NCI-H2227 (cell line): ENCODE results near the gene PRICKLE3.
"Not testable (repeated sequence)": the region's sequence is repeated elsewhere in the genome, so short reads cannot be mapped to it uniquely, and the experiment has no call there.

ENCODE experiments used
- DNase-seq: peaks from one replicate; lab custom pipeline; 2025; ENCODE audit not compliant: unreplicated experiment; lab: John Stamatoyannopoulos, UW

PRICKLE3 gene

DNA sequence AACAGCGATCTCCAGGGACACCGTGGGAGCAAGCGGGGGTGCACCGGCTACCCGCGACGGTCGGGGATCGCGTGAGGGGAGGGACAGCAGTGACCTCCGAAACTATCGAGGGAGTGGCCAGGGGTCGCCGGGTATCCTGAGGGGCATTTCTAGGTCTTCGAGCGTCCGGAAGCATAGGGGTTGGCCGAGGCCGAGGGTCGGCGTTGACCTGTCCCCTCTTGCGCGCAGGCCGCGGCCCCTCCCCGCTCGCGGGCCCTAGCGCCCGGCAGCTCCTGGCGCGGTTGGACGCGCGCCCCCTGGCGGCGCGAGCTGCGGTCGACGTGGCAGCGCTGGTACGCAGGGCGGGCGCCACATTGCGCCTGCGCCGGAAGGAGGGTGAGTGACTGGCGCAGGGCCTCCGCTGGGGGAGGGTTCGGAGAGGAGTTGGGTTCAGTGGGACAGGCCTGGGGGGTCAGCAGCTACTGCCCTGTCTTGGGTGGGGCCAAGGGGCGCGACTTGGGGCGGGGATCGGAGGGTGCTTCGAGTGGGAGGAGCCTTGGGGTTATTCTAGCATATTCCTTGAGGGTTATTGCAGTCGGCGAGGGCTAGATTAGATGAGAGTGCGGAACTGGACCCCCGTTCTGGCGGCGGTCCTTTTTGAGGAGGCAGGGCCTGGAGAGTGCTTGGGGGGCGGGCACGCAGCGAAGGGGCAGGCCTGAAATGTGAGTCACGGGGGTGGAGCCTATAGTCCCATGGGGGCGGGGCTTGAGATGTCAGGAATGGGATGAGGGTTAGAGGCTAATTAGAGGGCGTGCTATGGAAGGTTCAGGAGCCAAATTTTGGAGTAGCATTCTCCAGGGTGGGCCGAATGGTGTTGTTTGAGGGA is 22.4 kb downstream of the PRICKLE3 start:
- DNase-seq = peak; percentile 95

GRCh38 chrX:49162620-49163019 is 23.6 kb downstream of the PRICKLE3 start, which contains the start of gene MAGIX:
TSS of gene MAGIX (plus strand) at chrX:49162758. CDS start at chrX:49162890, 132 bp downstream.
- DNase-seq = no peak

DNA sequence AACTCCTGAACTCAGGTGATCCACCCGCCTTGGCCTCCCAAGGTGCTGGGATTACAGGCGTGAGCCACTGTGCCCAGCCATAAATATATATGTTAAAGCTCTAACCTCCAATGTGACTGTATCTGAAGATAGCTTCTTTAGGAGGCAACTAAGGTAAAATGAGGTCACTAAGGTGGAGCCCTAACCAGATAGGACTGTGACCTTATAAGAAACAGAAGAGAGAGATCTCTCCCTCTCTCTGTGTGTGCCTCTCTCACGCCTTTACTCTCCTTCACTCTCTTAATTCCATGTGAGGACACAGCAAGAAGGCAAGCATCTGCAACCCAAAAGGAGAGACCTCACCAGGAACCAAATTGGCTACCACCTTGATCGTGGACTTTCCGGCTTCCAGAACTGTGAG is 24.5 kb downstream of the PRICKLE3 start:
- DNase-seq = no peak

- no peak for DNase-seq
These were observed 25.3 kb downstream of the PRICKLE3 start for GRCh38 chrX:49160908-49161307.

- DNase-seq = no peak
These were observed 29.0 kb downstream of the PRICKLE3 start for GRCh38 chrX:49157194-49157593.

DNA sequence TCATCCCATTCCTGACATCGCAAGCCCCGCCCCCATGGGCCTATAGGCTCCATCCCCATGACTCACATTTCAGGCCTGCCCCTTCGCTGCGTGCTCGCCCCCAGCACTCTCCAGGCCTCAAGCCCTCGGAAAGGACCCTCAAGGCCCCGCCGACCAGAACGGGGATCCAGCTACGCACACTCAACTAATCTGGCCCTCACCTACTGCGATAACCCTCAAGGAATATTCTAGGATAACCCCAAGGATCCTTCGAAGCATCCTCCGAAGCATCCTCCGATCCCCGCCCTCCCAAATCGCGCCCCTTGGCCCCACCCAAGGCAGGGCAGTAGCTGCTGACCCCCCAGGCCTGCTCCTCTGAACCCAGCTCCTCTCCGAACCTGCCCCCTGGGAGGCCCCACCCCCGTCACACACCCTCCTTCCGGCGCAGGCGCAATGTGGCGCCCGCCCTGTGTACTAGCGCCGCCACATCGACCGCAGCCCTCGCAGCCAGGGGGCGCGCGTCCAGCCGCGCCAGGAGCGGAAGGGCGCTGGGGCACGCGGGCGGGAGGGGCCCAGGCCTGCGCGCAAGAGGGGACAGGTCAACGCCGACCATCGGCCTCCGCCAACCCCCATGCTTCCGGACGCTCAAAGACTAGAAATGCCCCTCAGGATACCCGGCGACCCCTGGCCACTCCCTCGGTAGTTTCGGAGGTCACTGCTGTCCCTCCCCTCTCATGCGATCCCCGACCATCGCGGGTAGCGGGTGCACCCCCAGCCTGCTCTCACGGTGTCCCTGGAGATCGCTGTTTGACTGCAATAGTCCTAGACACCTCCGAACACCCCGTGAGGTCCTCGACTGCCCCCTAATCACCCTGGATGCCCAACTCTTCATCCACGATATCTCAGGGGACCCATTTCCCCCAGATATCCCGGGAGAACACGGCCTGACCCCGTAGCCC is 30.0 kb downstream of the PRICKLE3 start:
- DNase-seq = peak; percentile 96

GRCh38 chrX:49155243-49155899 is 30.8 kb downstream of the PRICKLE3 start:
- peak; percentile 88 for DNase-seq

DNA sequence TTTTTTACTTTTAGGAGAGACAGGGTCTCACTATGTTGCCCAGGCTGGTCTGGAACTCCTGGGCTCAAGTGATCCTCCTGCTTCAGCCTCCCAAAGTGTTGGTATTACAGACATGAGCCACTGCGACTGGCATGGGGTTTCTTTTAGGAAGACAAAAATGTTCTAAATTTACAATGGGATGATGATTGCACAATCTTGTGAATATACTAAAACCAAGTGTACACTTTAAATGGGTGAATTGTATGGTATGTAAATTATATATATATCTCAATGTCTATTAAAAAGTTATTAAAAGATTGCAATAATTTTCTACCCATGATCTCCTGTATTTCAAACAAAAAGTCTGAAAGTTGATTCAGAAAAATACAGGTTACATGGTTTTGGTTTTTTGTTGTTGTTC is 32.7 kb downstream of the PRICKLE3 start:
- DNase-seq = no peak

DNA sequence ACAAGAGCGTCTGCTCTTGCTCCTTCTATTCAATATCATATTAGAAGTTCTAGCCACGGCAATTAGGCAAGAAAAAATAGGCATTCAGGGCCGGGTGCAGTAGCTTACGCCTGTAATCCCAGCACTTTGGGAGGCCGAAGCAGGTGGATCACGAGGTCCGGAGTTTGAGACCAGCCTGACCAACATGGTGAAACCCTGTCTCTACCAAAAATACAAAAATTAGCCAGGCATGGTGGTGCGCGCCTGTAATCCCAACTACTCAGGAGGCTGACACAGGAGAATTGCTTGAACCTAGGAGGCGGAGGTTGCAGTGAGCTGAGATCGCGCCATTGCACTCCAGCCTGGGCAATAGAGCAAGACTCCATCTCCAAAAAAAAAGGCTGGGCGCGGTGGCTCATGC is 36.9 kb downstream of the PRICKLE3 start:
- not testable (repeated sequence) for DNase-seq

GRCh38 chrX:49148390-49149100 is 37.6 kb downstream of the PRICKLE3 start:
- not testable (repeated sequence) for DNase-seq

- no peak for DNase-seq
These were observed 38.2 kb downstream of the PRICKLE3 start for GRCh38 chrX:49147936-49148335.

- no peak for DNase-seq
These were observed 38.9 kb downstream of the PRICKLE3 start for GRCh38 chrX:49147282-49147681.

GRCh38 chrX:49143154-49143553 is 43.0 kb downstream of the PRICKLE3 start:
- not testable (repeated sequence) for DNase-seq

DNA sequence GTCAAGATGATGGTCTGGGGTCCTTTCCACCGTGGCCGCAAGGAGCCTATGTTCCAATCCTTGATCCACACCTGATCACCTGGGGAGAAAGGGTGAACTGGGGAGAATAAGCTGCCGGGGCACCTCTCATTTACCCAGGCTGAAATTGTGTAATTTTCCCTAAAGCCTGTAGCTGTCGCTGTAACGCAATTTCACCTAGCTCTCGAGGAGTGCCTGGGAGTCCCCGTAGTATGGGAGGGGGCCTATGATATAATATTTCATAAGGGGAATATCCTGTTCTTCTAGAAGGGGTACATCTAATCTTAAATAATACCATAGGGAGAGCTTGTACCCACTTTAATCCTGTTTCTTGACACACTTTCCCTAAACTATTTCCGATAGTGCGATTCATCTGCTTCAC is 43.9 kb downstream of the PRICKLE3 start:
- DNase-seq = not testable (repeated sequence)

GRCh38 chrX:49139713-49140112 is 46.5 kb downstream of the PRICKLE3 start:
- no peak for DNase-seq

DNA sequence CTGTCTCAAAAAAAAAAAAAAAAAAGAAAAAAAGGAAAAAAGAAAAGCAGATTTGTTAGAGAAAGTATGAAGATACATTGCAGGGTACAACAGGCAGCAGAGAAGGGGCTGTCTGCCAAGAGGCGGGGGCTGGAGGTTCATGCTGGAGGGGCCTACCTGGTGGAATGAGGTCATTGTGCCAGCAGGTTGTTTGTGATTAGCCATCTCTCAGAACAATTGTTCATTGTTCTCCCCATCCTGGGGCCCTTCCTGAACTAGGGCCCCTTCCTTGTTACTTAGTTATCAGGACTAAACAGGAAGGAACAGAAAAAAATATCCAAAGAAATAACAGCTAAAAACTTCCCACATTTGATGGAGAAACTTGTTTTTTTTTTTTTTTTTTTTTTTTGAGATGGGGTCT is 48.7 kb downstream of the PRICKLE3 start:
- no peak for DNase-seq

- DNase-seq = no peak
These were observed 52.4 kb downstream of the PRICKLE3 start for GRCh38 chrX:49133759-49134158.

DNA sequence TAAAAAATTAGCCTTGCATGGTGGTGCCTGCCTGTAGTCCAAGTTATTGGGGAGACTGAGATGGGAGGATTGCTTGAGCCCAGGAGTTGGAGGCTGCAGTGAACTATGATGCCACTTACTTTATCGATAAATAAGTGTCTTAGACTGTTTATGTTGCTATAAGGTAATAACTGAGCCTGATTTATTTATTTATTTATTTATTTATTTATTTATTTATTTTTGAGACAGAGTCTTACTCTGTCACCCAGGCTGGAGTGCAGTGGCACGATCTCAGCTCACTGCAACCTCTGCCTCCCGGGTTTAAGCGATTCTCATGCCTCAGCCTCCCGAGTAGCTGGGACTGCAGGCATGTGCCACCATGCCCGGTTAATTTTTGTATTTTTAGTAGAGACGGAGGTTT is 53.9 kb downstream of the PRICKLE3 start:
- not testable (repeated sequence) for DNase-seq

DNA sequence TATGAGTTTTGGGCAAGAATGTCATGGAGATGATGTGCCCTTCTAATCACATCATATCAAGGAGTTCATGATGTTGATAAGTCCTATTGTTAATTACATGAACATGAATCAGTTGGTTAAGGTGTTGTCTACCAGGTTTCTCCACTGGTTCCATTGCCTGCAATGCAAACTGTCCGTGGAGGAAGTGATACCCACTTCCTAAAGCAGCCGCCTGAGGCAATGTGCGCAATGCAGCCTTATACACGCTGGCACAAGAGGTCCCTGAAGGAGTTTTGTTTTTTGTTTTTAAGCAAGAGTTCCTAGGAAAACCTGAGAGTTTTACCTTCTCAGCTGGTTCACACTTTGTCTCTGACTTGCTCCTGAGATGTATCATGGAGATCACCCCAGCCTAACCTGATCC is 56.7 kb downstream of the PRICKLE3 start:
- no peak for DNase-seq

GRCh38 chrX:49127742-49128258 is 58.4 kb downstream of the PRICKLE3 start:
- DNase-seq = not testable (repeated sequence)
